HT1080 (cell line): Measurements from ENCODE around the gene RABAC1. TPM values are rescaled to one million over a fixed set of nuclear protein-coding genes. Genes with fewer than 3 reads are reported as not detected.

Source experiments
- DNase-seq: peaks from one replicate; pipeline ENCODE4 v3.0.0-alpha.2; 2015; ENCODE audit warnings: low read depth
- total RNA-seq: library from RNA; depleted of rRNA; stranded (reverse); fragments of >200 nt; shearing (Covaris generic); gene quantifications from 2 replicates; pipeline ENCODE4 v1.2.3, GENCODE V29; 2014

The RABAC1 gene
- total RNA-seq, 1 experiment from 2014 or later: 91.6 TPM

GRCh38 chr19:41990615-41991014, 31.5 kb upstream of the RABAC1 start:
- DNase-seq: no peak

GRCh38 chr19:41990028-41990427, 30.9 kb upstream of the RABAC1 start:
- no peak for DNase-seq

GRCh38 chr19:41988947-41989346, 29.8 kb upstream of the RABAC1 start:
- DNase-seq: no peak

GRCh38 chr19:41987141-41987860, 28.2 kb upstream of the RABAC1 start:
- DNase-seq: no peak

- no peak for DNase-seq
These were observed 25.8 kb upstream of the RABAC1 start for GRCh38 chr19:41984961-41985360.

GRCh38 chr19:41981724-41982123, 22.6 kb upstream of the RABAC1 start:
- DNase-seq: no peak

GRCh38 chr19:41978470-41978869, 19.3 kb upstream of the RABAC1 start:
- no peak for DNase-seq

- no peak for DNase-seq
These were observed 18.8 kb upstream of the RABAC1 start for GRCh38 chr19:41977916-41978315.

- DNase-seq: no peak
These were observed 15.5 kb upstream of the RABAC1 start for GRCh38 chr19:41974652-41975051.

GRCh38 chr19:41971363-41971762, 12.2 kb upstream of the RABAC1 start:
- DNase-seq: no peak

GRCh38 chr19:41969772-41970458, 10.8 kb upstream of the RABAC1 start:
- DNase-seq: no peak

- DNase-seq: no peak
These were observed 9.9 kb upstream of the RABAC1 start for GRCh38 chr19:41968751-41969595.

- DNase-seq: no peak
These were observed 8.1 kb upstream of the RABAC1 start for GRCh38 chr19:41967054-41967783.

- DNase-seq: no peak
These were observed 6.0 kb upstream of the RABAC1 start for GRCh38 chr19:41965106-41965505.

- no peak for DNase-seq
These were observed 1.9 kb upstream of the RABAC1 start for GRCh38 chr19:41960973-41961372.

- peak; percentile 65 for DNase-seq
These were observed 610 bp downstream of the RABAC1 start for GRCh38 chr19:41958367-41959055.

- peak; percentile 89 for DNase-seq
These were observed 1.2 kb downstream of the RABAC1 start for GRCh38 chr19:41957838-41958366.

- no peak for DNase-seq
These were observed 1.8 kb downstream of the RABAC1 start for GRCh38 chr19:41957161-41957837.

- DNase-seq: no peak
These were observed 2.5 kb downstream of the RABAC1 start for GRCh38 chr19:41956621-41957020.

- DNase-seq: no peak
These were observed 3.6 kb downstream of the RABAC1 start for GRCh38 chr19:41955521-41955920.
